Skeletal muscle tissue (tissue), 4 donors: ENCODE data around the gene ZNF48. TPM values are rescaled to one million over a fixed set of nuclear protein-coding genes. Genes with fewer than 3 reads are reported as not detected.

ENCODE experiments used
- H3K27ac ChIP-seq: one replicate; pipeline ENCODE4 v1.7.0; 2013; ENCODE audit warnings: mild to moderate bottlenecking, low read depth, low read length, inconsistent platforms
- H3K27me3 ChIP-seq, 3 donors: one replicate each; pipeline ENCODE4 v1.7.0; 2013; ENCODE audit warnings: low read length in 3 of 3; ENCODE audit not compliant: control insufficient read depth in 3 of 3, insufficient read depth in 3 of 3
- H3K36me3 ChIP-seq, 3 donors: one replicate each; pipeline ENCODE4 v1.7.0; 2013; ENCODE audit warnings: low read length in 3 of 3; ENCODE audit not compliant: control insufficient read depth in 3 of 3, insufficient read depth in 3 of 3
- H3K4me1 ChIP-seq, 3 donors: one replicate each; pipeline ENCODE4 v1.7.0; 2013; ENCODE audit warnings: low read length in 3 of 3, mild to moderate bottlenecking in 3 of 3; ENCODE audit not compliant: control insufficient read depth in 3 of 3, insufficient read depth in 3 of 3
- H3K4me3 ChIP-seq, 3 donors: one replicate each; pipeline ENCODE4 v1.7.0; 2013; ENCODE audit warnings: low read length in 3 of 3
- H3K9ac ChIP-seq, 3 donors: one replicate each; pipeline ENCODE4 v1.7.0; 2013; ENCODE audit warnings: low read length in 3 of 3, mild to moderate bottlenecking in 3 of 3, moderate library complexity in 2 of 3, low read depth in 1 of 3
- H3K9me3 ChIP-seq, 3 donors: one replicate each; pipeline ENCODE4 v1.7.0; 2013; ENCODE audit warnings: low read length in 3 of 3; ENCODE audit not compliant: control insufficient read depth in 3 of 3
- total RNA-seq: library from RNA; depleted of rRNA; stranded (reverse); fragments of >200 nt; gene quantifications from one replicate; pipeline ENCODE4 v1.2.3, GENCODE V29; 2014
- donor health status: Osteomylitis.

ZNF48 gene
- total RNA-seq, 1 donor from 2014 or later: 6.3 TPM

DNA sequence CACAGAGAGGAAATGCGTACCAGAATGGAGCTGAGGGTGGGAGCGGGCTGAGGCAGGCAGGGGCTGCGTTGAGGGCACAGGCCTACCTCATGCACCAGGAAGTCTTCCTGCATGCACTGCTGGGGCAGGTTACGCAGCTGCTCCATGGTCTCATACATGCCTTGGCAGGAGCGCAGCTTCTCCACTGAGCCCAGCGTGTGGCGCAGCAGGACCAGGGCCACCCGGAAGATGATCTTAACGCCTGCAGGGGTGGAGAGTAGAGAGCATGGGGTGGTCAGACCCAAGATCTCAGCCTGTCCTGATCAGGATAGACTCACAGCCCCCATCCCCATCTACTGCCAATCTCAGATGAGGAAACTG is 36.7 kb upstream of the ZNF48 start:
- H3K27me3 ChIP-seq: no peaks in the 10 kb centered on the region
- H3K4me3 ChIP-seq: no peak overlapping the region
- H3K9me3 ChIP-seq: no peaks in the 10 kb centered on the region
- H3K27ac ChIP-seq: no peak overlapping the region
- H3K9ac ChIP-seq: no peak overlapping the region
- H3K4me1 ChIP-seq: peaks cover 22 to 33% (median 23%) of the 10 kb centered on the region in 3 donors
- peaks cover 37 to 39% (median 39%) of the 10 kb centered on the region in 3 donors for H3K36me3 ChIP-seq

DNA sequence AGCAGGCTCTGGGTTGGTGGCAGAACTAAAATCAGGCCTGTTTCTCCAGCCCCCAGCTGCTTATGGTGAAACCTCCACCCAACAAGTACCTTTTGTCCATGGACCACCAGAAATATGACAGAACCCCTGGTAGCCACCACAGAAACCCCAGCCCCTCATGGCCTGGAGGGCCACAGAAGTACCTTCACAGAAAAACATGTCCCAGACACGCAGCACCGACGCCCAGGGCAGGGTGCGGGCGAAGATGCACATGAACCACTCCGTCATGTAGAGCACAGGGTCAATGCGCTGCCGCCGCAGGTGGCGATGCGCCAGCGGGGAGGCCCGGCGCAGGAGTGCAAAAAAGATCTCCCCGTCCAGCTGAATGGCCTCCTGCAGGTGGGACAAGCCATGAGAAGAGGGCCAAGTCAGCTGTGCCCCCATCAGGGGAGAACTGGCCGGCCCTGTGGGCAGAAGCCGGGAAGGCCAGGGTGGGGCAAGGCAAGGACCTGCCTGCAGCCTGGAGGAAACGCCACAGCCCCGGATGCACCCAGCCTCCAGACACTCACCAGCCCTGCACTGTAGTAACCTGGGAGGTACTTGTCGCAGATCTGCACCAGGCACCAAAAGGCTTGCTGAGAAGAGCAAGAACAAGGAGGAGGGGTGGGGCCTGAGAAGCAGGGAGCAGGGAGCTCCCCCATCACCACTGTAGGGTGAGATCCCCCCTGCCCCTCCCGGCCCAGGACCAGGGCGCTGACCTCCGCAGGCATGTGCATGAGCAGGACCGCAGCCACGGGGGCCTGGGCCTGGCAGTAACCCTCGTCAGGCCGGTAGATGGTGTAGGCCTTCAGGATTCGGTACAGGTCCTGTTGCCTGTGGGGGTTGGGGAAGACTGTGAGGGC is 36.0 kb upstream of the ZNF48 start:
- Histone ChIP-seq H3K9ac (no peak overlapping the region), H3K4me3 (no peak overlapping the region), H3K4me1 (peaks cover 16 to 26% (median 17%) of the 10 kb centered on the region in 3 donors), H3K27me3 (no peaks in the 10 kb centered on the region), H3K36me3 (peaks cover 34 to 39% (median 36%) of the 10 kb centered on the region in 3 donors), H3K27ac (no peak overlapping the region), H3K9me3 (no peaks in the 10 kb centered on the region)

GRCh38 chr16:30359871-30360170 is 35.4 kb upstream of the ZNF48 start:
- H3K9me3 ChIP-seq: no peaks in the 10 kb centered on the region
- H3K9ac ChIP-seq: no peak overlapping the region
- H3K4me3 ChIP-seq: no peak overlapping the region
- no peak overlapping the region for H3K27ac ChIP-seq
- H3K36me3 ChIP-seq: peaks cover 37 to 45% (median 40%) of the 10 kb centered on the region in 3 donors
- peaks cover 11 to 23% (median 12%) of the 10 kb centered on the region in 3 donors for H3K4me1 ChIP-seq
- H3K27me3 ChIP-seq: no peaks in the 10 kb centered on the region

DNA sequence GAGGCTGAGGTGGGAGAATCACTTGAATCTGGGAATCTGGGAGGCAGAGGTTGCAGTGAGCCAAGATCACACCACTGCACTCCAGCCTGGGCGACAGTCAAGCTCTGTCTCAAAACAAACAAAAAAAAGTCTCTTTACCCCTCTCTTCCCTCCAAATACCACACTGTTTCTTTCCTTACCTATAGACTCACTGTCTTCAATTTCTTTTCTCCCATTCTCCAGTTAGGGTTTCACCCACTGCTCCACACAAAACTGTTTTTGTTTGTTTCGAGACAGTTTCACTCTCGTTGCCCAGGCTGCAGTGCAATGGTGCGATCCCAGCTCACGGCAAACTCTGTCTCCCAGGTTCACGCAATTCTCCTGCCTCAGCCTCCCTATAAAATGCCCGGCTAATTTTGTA is 34.0 kb upstream of the ZNF48 start:
- H3K27me3 ChIP-seq: no peaks in the 10 kb centered on the region
- no peak overlapping the region for H3K9ac ChIP-seq
- peaks cover 6 to 22% (median 10%) of the 10 kb centered on the region in 3 donors for H3K4me1 ChIP-seq
- no peak overlapping the region for H3K4me3 ChIP-seq
- no peak overlapping the region for H3K27ac ChIP-seq
- H3K9me3 ChIP-seq: no peaks in the 10 kb centered on the region
- peaks cover 45 to 53% (median 47%) of the 10 kb centered on the region in 3 donors for H3K36me3 ChIP-seq

DNA sequence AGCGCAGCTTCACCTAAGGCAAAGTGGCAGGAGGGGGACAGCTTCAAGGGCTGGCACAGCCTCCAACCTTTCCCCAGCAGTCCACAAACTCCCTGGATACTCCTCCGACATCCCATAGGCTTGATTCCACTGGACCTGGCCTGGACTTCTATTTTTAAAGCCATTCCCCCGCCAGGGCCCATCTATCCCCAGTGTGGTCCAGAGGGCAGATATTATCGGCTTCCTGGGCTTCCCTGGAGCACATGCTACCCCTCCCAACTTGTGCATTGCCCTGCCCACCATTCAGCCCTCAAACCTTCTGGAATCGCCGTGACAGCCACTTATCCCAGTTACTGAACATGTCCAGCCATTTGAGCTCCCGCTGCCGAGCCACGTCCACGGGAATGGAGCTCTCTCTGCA is 30.0 kb upstream of the ZNF48 start:
- H3K9me3 ChIP-seq: no peaks in the 10 kb centered on the region
- H3K36me3 ChIP-seq: peaks cover 21 to 26% (median 21%) of the 10 kb centered on the region in 3 donors

GRCh38 chr16:30366511-30366910 is 28.7 kb upstream of the ZNF48 start:
- Histone ChIP-seq H3K4me3 (no peak overlapping the region), H3K27ac (no peak overlapping the region), H3K9me3 (no peaks in the 10 kb centered on the region), H3K27me3 (no peaks in the 10 kb centered on the region), H3K36me3 (peaks cover 15 to 24% (median 19%) of the 10 kb centered on the region in 3 donors), H3K4me1 (peaks cover 35 to 48% (median 35%) of the 10 kb centered on the region in 3 donors), H3K9ac (peak overlapping the region in 1 of 3 donors; percentile 25)

More for the DNA sequence above, 30.0 kb upstream of the ZNF48 start:
- H3K4me1 ChIP-seq: peaks cover 30 to 43% (median 32%) of the 10 kb centered on the region in 3 donors
- no peak overlapping the region for H3K9ac ChIP-seq
- no peaks in the 10 kb centered on the region for H3K27me3 ChIP-seq
- no peak overlapping the region for H3K27ac ChIP-seq
- H3K4me3 ChIP-seq: no peak overlapping the region

GRCh38 chr16:30367349-30368009 is 27.7 kb upstream of the ZNF48 start:
- peak overlapping the region; percentile 69 for H3K27ac ChIP-seq
- H3K4me1 ChIP-seq: peaks cover 38 to 57% (median 44%) of the 10 kb centered on the region in 3 donors
- peaks cover 12 to 21% (median 16%) of the 10 kb centered on the region in 3 donors for H3K36me3 ChIP-seq
- no peaks in the 10 kb centered on the region for H3K9me3 ChIP-seq
- H3K27me3 ChIP-seq: no peaks in the 10 kb centered on the region
- H3K9ac ChIP-seq: peak overlapping the region; percentile 85 to 91 (median 89)
- H3K4me3 ChIP-seq: peak overlapping the region; percentile 85 to 93 (median 88)

DNA sequence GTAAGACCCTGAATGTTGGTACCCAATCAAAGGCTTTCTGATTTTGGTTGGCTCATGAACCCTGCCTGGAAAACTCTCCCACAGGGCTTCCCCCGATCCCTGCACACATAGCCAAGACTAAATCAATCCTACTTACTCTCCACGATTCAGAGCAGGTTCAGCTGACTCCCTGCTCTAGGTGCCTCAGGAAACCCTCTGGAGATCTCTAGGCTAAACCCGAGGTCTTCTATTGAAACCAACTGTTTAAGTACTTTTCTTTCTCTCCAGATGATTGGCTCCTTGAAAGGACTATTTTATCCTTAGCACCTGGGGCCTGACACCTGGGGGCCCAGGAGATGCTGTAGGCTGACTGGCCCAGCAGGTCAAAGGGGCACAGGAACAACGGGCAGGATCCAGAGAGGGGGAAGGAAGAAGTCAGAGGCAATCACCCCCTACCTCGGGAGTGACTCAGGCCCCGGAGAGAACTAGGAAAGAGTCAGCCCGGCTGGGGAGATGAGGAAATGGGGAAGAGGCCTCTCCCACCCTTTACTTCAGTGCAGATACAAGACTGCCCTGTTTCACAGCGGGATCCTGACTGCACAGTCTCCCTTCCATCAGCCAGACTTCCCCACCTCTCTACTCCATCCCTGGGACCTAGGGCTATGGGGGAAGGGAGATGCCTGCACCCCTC is 27.0 kb upstream of the ZNF48 start:
- H3K4me1 ChIP-seq: peaks cover 38 to 64% (median 48%) of the 10 kb centered on the region in 3 donors

GRCh38 chr16:30368792-30369090 is 26.5 kb upstream of the ZNF48 start:
- Histone ChIP-seq H3K9me3 (no peaks in the 10 kb centered on the region), H3K9ac (peak overlapping the region; percentile 85 to 91 (median 89)), H3K27ac (peak overlapping the region; percentile 69), H3K4me1 (peaks cover 41 to 64% (median 48%) of the 10 kb centered on the region in 3 donors), H3K36me3 (peaks cover 10 to 14% (median 11%) of the 10 kb centered on the region in 3 donors), H3K27me3 (no peaks in the 10 kb centered on the region), H3K4me3 (peak overlapping the region; percentile 85 to 93 (median 88))

More for the DNA sequence above, 27.0 kb upstream of the ZNF48 start:
- peak overlapping the region; percentile 69 for H3K27ac ChIP-seq
- peak overlapping the region; percentile 85 to 91 (median 89) for H3K9ac ChIP-seq
- H3K4me3 ChIP-seq: peak overlapping the region; percentile 85 to 93 (median 88)
- H3K9me3 ChIP-seq: no peaks in the 10 kb centered on the region
- peaks cover 11 to 15% (median 12%) of the 10 kb centered on the region in 3 donors for H3K36me3 ChIP-seq
- H3K27me3 ChIP-seq: no peaks in the 10 kb centered on the region
